HL-60 (cell line): ENCODE data around the gene CACNA1D.

ENCODE experiments used
- CTCF ChIP-seq: IDR thresholded peaks from one replicate; pipeline ENCODE4 v1.5.1; 2011; ENCODE audit warnings: low read length, control low read depth, inconsistent platforms; ENCODE audit not compliant: insufficient read depth
- GABPA ChIP-seq: IDR thresholded peaks from 2 replicates; pipeline ENCODE4 v1.6.1; 2012; ENCODE audit warnings: low read depth
- POLR2AphosphoS5 ChIP-seq: IDR thresholded peaks from 2 replicates; pipeline ENCODE4 v1.6.1; 2012; ENCODE audit warnings: low read depth
- SPI1 ChIP-seq: IDR thresholded peaks from 2 replicates; pipeline ENCODE4 v1.6.1; 2012; ENCODE audit warnings: low read depth, mild to moderate bottlenecking, borderline replicate concordance
- TF ChIP-seq, protein P1 (sequence below): IDR thresholded peaks from 2 replicates; pipeline ENCODE4 v1.6.1; 2012; ENCODE audit warnings: low read depth; ENCODE audit not compliant: insufficient replicate concordance

DNA sequence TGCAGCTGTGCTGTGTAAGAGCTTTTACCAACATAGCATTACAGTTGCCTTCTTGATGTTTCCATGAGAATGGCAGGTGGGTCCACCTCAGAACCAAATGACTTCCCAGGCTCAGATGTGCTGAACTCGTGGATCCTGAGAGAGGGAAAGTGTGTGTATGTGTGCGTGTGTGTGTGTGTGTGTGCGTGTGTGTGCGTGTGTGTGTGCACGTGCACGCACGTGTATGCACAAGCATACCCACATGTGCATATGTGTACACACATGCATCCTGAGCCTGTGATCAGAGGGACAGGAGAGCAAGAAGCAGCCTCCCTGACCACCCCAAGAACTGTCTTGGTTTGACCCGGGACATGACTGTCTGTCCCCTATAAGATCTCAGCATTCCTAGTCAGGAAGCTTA is 303.7 kb downstream of the CACNA1D start:
- TF ChIP-seq POLR2AphosphoS5: no peak
- no peak for TF ChIP-seq CTCF
- TF ChIP-seq, protein P1, sequence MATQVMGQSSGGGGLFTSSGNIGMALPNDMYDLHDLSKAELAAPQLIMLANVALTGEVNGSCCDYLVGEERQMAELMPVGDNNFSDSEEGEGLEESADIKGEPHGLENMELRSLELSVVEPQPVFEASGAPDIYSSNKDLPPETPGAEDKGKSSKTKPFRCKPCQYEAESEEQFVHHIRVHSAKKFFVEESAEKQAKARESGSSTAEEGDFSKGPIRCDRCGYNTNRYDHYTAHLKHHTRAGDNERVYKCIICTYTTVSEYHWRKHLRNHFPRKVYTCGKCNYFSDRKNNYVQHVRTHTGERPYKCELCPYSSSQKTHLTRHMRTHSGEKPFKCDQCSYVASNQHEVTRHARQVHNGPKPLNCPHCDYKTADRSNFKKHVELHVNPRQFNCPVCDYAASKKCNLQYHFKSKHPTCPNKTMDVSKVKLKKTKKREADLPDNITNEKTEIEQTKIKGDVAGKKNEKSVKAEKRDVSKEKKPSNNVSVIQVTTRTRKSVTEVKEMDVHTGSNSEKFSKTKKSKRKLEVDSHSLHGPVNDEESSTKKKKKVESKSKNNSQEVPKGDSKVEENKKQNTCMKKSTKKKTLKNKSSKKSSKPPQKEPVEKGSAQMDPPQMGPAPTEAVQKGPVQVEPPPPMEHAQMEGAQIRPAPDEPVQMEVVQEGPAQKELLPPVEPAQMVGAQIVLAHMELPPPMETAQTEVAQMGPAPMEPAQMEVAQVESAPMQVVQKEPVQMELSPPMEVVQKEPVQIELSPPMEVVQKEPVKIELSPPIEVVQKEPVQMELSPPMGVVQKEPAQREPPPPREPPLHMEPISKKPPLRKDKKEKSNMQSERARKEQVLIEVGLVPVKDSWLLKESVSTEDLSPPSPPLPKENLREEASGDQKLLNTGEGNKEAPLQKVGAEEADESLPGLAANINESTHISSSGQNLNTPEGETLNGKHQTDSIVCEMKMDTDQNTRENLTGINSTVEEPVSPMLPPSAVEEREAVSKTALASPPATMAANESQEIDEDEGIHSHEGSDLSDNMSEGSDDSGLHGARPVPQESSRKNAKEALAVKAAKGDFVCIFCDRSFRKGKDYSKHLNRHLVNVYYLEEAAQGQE: no peak
- no peak for TF ChIP-seq GABPA
- TF ChIP-seq SPI1: no peak
